T-helper 17 cell (primary cell): ENCODE results near the gene C1QTNF9. TPM values are rescaled to one million over a fixed set of nuclear protein-coding genes. Genes with fewer than 3 reads are reported as not detected.
"Not testable (repeated sequence)": the region's sequence is repeated elsewhere in the genome, so short reads cannot be mapped to it uniquely, and the experiment has no call there.

Experiments used
- ATAC-seq: fragments of 150-1000 bp; cut with Tn5 transposase; 2 replicates; pipeline ENCODE4 v1.10.0; 2021; ENCODE audit warnings: mild to moderate bottlenecking, moderate library complexity
- DNase-seq, 3 donors: peaks; one replicate each; pipeline versions ENCODE4 v3.0.0 to v3.0.0-alpha.2; 2020 to 2021
- H3K9me3 ChIP-seq: one replicate; pipeline ENCODE4 v1.7.0; 2013; ENCODE audit warnings: low read length, mild to moderate bottlenecking; ENCODE audit not compliant: control insufficient read depth, poor library complexity, severe bottlenecking
- H3K27ac Mint-ChIP-seq: one replicate; pipeline ENCODE4 v1.8.0; 2022; ENCODE audit warnings: mild to moderate bottlenecking, moderate library complexity, mixed read lengths
- H3K27me3 Mint-ChIP-seq: one replicate; pipeline ENCODE4 v1.8.0; 2022; ENCODE audit warnings: mixed read lengths
- H3K36me3 Mint-ChIP-seq: one replicate; pipeline ENCODE4 v1.8.0; 2022; ENCODE audit warnings: low read depth, mixed read lengths
- H3K4me1 Mint-ChIP-seq: one replicate; pipeline ENCODE4 v1.8.0; 2022; ENCODE audit warnings: mild to moderate bottlenecking, mixed read lengths
- H3K4me3 Mint-ChIP-seq: one replicate; pipeline ENCODE4 v1.8.0; 2022; ENCODE audit warnings: mild to moderate bottlenecking, moderate library complexity, mixed read lengths
- total RNA-seq, 4 donors: library from RNA in 2 of 4; stranded (reverse) in 2 of 4; gene quantifications; one replicate each; pipeline ENCODE4 v1.2.3 and lab custom pipeline; 2022 to 2026

Gene C1QTNF9
- total RNA-seq, 2 donors from 2014 or later, result not detected

DNA sequence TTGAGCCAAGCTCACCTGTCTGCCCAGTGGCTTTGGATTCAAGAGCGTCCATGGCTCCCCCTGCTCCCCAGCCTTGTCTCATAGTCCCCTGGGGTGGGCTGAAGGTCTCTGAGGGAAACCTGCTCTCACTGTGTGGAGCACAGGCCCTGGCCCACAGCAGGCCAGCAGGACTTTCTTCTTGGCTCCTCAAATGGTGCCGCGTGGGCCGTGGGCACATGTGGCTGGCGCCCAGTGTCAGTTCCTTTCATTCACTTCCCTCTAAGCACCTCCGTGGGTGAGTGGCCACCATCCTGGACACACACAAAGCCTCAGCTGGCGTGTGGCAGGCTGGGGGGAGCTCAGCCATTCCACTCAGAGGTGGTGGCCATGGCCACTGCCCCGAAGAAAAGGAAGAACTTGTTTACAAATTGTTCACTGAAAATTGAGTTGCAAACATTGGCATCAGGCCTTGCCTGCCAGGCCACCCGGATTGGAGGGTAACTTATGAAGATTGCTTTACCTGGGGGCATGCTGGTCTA lies 53.1 kb downstream of the C1QTNF9 start:
- ATAC-seq (no peak), DNase-seq (no peak)
- peaks cover 13% of the 10 kb centered on the region for H3K27me3 Mint-ChIP-seq
- no peak overlapping the region for H3K4me3 Mint-ChIP-seq
- peaks cover 2% of the 10 kb centered on the region for H3K36me3 Mint-ChIP-seq
- H3K27ac Mint-ChIP-seq, result no peak overlapping the region
- no peaks in the 10 kb centered on the region for H3K4me1 Mint-ChIP-seq
- no peaks in the 10 kb centered on the region for H3K9me3 ChIP-seq

DNA sequence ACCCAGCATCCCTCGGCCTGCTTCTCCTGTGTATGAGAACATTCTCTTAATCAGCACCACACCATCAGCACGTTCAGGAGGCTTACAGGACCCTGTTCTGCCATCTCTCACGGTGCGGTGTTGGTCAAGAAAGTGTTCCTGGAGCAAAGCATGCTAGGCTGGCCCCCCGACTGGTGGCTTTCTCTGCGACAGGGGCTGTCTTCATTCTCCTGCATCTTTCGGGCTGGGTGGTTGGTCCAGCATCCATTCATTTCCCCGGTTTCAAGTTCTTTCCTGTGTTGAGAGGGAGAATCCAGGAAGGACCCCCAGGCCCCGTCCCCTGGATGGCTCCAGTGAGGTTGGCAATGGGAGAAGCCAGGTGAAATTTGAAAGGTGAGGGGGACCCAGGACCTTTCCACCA lies 55.8 kb downstream of the C1QTNF9 start:
- Mint-ChIP-seq H3K4me3 (no peak overlapping the region), H3K27ac (no peak overlapping the region), H3K4me1 (no peaks in the 10 kb centered on the region), H3K27me3 (peaks cover 30% of the 10 kb centered on the region), H3K36me3 (peaks cover 2% of the 10 kb centered on the region)
- ATAC-seq (no peak), DNase-seq (no peak)
- no peaks in the 10 kb centered on the region for H3K9me3 ChIP-seq

DNA sequence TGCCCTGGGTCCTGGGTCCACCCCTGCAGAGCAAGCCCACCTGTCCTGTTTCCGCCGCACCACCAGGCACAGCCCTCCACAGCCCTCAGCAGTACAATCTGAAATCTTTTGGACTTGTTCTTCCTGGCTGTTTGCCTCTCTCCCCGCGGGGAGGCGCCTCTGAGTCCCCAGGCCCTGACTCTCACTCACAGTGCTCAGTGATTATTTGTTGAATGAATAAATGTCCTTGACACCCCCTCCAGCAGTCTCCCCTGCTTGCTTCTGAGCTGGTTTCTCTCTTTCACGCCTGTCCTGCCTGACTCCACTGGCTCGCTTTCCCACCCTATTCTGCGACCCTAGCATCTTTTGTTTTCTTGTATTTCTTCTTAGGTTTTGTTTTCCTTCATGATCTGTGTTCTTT lies 56.9 kb downstream of the C1QTNF9 start:
- not testable (repeated sequence) for H3K4me1 Mint-ChIP-seq, H3K27ac Mint-ChIP-seq, H3K4me3 Mint-ChIP-seq, ATAC-seq, H3K9me3 ChIP-seq, DNase-seq, H3K36me3 Mint-ChIP-seq
- H3K27me3 Mint-ChIP-seq, result peaks cover 41% of the 10 kb centered on the region

DNA sequence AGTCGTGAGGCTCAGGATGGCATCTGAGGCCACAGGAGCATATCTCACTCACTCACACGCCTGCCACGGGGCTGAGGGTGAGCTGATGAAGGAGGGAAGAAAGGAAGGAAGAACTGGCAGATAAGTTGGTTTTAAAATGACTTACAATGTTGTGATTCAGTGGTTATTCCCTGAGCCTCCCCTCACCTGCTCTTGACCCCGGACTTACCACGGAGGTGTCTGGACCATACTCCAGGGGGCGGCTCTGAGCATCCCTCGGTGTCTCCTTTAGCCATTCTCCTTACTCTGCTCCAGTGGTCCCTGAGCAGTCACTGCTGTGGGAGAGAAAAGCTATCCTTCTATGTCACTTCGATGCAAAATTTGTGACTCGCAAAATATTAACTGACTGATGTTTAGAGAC lies 61.9 kb downstream of the C1QTNF9 start:
- DNase-seq, H3K9me3 ChIP-seq, H3K4me1 Mint-ChIP-seq, H3K4me3 Mint-ChIP-seq, H3K27ac Mint-ChIP-seq, H3K36me3 Mint-ChIP-seq, ATAC-seq: not testable (repeated sequence)
- H3K27me3 Mint-ChIP-seq, result peaks cover 39% of the 10 kb centered on the region

Other genes with a start within 250 kb of the C1QTNF9 start
- gene SPATA13, start 148.9 kb upstream of the C1QTNF9 start, total RNA-seq, result 100 to 1,000 TPM; 101 to 112 TPM
- gene PARP4, start 203.2 kb downstream of the C1QTNF9 start, total RNA-seq, result 10 to 100 TPM; 44.7 to 49.0 TPM